ENCODE results near the gene SLC16A10.

Gene SLC16A10

GRCh38 chr6:111076024-111076695 lies 11.1 kb upstream of the SLC16A10 start:
- Histone ChIP-seq H3K36me3 (replicated peaks) (no peaks in the 10 kb centered on the region), H3K27me3 (replicated peaks) (no peaks in the 10 kb centered on the region), H3K27ac (no peak overlapping the region), H3K4me3 (ENCODE audit: low read depth, low read length) (no peak overlapping the region)
- in situ Hi-C loops (cut with HindIII; ENCODE audit: low pct_ligation_motif_present, low sequenced_read_pairs), result no loop called here
- no peak for DNase-seq
- no peak for TF ChIP-seq CTCF (IDR thresholded peaks at IDR 0.05; ENCODE audit: low read depth, low read length, missing control alignments)

DNA sequence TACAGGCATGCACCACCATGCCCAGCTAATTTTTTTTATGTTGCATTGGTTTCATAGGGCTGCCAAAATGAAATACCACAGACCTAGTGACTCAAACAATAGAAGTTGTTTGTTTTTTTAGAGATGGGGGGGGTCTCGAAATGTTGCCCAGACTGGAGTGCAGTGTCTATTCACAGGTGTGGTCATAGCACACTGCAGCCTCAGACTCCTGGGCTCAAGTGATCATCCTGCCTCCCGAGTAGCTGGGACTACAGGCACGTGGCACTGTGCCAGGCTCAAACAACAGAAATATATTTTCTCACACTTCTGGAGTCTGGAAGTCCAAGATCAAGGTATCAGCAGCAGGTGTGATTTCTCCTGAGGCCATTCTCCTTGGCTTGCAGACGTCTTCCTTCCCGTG lies 6.6 kb upstream of the SLC16A10 start:
- Histone ChIP-seq H3K27me3 (replicated peaks) (no peaks in the 10 kb centered on the region), H3K4me3 (ENCODE audit: low read depth, low read length) (no peak overlapping the region), H3K36me3 (replicated peaks) (no peaks in the 10 kb centered on the region), H3K27ac (no peak overlapping the region)
- no peak for TF ChIP-seq CTCF (IDR thresholded peaks at IDR 0.05; ENCODE audit: low read depth, low read length, missing control alignments)
- in situ Hi-C loops (cut with HindIII; ENCODE audit: low pct_ligation_motif_present, low sequenced_read_pairs), result no loop called here
- DNase-seq, result no peak

- H3K27me3 ChIP-seq (replicated peaks), result peaks cover 34% of the 10 kb centered on the region
- no peak overlapping the region for H3K27ac ChIP-seq
- no peaks in the 10 kb centered on the region for H3K36me3 ChIP-seq (replicated peaks)
- TF ChIP-seq CTCF (IDR thresholded peaks at IDR 0.05; ENCODE audit: low read depth, low read length, missing control alignments), result no peak
- peak overlapping the region; percentile 59 for H3K4me3 ChIP-seq (ENCODE audit: low read depth, low read length)
- in situ Hi-C loops (cut with HindIII; ENCODE audit: low pct_ligation_motif_present, low sequenced_read_pairs), result no loop called here
- no peak for DNase-seq
These were observed 618 bp upstream of the SLC16A10 start for GRCh38 chr6:111086685-111087084.

DNA sequence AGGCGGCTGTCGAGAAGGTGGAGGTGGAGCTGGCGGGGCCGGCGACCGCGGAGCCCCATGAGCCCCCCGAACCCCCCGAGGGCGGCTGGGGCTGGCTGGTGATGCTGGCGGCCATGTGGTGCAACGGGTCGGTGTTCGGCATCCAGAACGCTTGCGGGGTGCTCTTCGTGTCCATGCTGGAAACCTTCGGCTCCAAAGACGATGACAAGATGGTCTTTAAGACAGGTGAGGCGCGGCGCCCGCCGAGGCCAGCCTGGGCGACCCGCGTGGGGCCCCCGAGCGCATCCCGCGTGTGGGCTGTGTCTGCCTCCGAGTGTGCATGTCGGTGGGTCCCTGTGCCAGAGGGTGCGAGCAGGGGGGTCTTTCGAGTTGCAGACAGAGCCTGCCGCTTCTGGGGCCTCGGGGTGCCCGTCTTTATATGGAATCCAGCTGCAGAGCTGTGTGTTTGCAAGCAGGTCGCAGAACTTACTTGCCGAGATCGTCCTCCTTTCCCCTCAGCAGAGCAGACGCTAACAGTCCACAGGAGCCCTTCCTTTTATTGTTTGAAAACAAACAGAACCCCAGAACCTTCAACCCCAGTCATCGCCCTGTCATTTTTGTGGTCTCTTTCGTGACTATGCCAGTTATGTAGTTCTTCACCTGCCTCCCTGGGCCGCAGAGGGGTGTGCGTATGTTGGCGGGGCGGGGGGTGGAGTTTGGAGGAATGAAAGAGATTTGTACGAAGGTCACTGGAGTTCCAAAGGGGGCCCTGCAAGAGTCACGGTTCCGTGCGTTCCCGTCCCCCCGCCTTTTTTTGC lies 766 bp downstream of the SLC16A10 start:
- no peak for TF ChIP-seq CTCF (IDR thresholded peaks at IDR 0.05; ENCODE audit: low read depth, low read length, missing control alignments)
- no peak for DNase-seq
- Histone ChIP-seq H3K36me3 (replicated peaks) (no peaks in the 10 kb centered on the region), H3K4me3 (ENCODE audit: low read depth, low read length) (peak overlapping the region; percentile 59), H3K27ac (no peak overlapping the region), H3K27me3 (replicated peaks) (peaks cover 37% of the 10 kb centered on the region)
- in situ Hi-C loops (cut with HindIII; ENCODE audit: low pct_ligation_motif_present, low sequenced_read_pairs), result no loop called here

- Histone ChIP-seq H3K27me3 (replicated peaks) (peaks cover 40% of the 10 kb centered on the region), H3K27ac (no peak overlapping the region), H3K36me3 (replicated peaks) (no peaks in the 10 kb centered on the region), H3K4me3 (ENCODE audit: low read depth, low read length) (no peak overlapping the region)
- in situ Hi-C loops (cut with HindIII; ENCODE audit: low pct_ligation_motif_present, low sequenced_read_pairs), result no loop called here
- DNase-seq, result no peak
- no peak for TF ChIP-seq CTCF (IDR thresholded peaks at IDR 0.05; ENCODE audit: low read depth, low read length, missing control alignments)
These were observed 1.3 kb downstream of the SLC16A10 start for GRCh38 chr6:111088668-111089003.

All from brain microvascular endothelial cell (primary cell).